OCI-LY3 (cell line): ENCODE measurements around the gene PIEZO2.

ENCODE experiments used
- H2AFZ ChIP-seq: fragments of 200-600, 300-600 bp; shearing (Covaris generic); 2 replicates; pipeline ENCODE4 v1.6.0; 2014; ENCODE audit warnings: antibody characterized with exemption, low read depth, low read length
- H3K27ac ChIP-seq: fragments of 200-600, 300-600 bp; sonication (generic); 2 replicates; pipeline ENCODE4 v1.5.1; 2014; ENCODE audit warnings: mild to moderate bottlenecking, low read length, moderate library complexity, mixed read lengths
- H3K27me3 ChIP-seq: fragments of 200-600, 300-600 bp; sonication (generic); 2 replicates; pipeline ENCODE4 v1.6.1; 2014; ENCODE audit warnings: low read depth, low read length, mixed read lengths
- H3K36me3 ChIP-seq: fragments of 200-600, 300-600 bp; sonication (generic); replicated peaks from 2 replicates; pipeline ENCODE3; 2014; ENCODE audit warnings: low read depth, low read length, mixed read lengths
- H3K4me1 ChIP-seq: fragments of 300-600, 200-600 bp; sonication (generic); 2 replicates; pipeline ENCODE4 v1.6.1; 2014; ENCODE audit warnings: low read length, mixed read lengths
- H3K4me2 ChIP-seq: fragments of 200-600, 300-600 bp; sonication (generic); 2 replicates; pipeline ENCODE4 v1.6.1; 2014; ENCODE audit warnings: low read length, mixed read lengths
- H3K4me3 ChIP-seq: fragments of 300-600, 200-600 bp; sonication (generic); 2 replicates; pipeline ENCODE4 v1.5.1; 2014; ENCODE audit warnings: antibody characterized with exemption, mild to moderate bottlenecking, low read length, moderate library complexity
- H3K79me2 ChIP-seq: fragments of 300-600, 200-600 bp; shearing (Covaris generic); 2 replicates; pipeline ENCODE4 v1.6.1; 2014; ENCODE audit warnings: mild to moderate bottlenecking, low read length, mixed read lengths
- H3K9ac ChIP-seq: fragments of 300-600, 200-600 bp; shearing (Covaris generic); 2 replicates; pipeline ENCODE4 v1.6.0; 2014; ENCODE audit warnings: mild to moderate bottlenecking, low read length, moderate library complexity
- H3K9me3 ChIP-seq: fragments of 200-600, 300-600 bp; shearing (Covaris generic); 2 replicates; pipeline ENCODE4 v1.6.1; 2014; ENCODE audit warnings: low read length, mixed read lengths; ENCODE audit not compliant: insufficient read depth
- H4K20me1 ChIP-seq: fragments of 200-600, 300-600 bp; sonication (generic); 2 replicates; pipeline ENCODE4 v1.6.1; 2016; ENCODE audit warnings: low read length, mixed read lengths; ENCODE audit not compliant: insufficient read depth
- EZH2phosphoT487 ChIP-seq: fragments of 200-600 bp; shearing (Covaris generic); IDR thresholded peaks from 2 replicates; pipeline ENCODE4 v1.6.1; 2018; ENCODE audit warnings: antibody characterized with exemption, mixed run types, low read depth
- TF ChIP-seq, protein P1 (sequence below): fragments of 200-600, 300-600 bp; sonication (generic); IDR thresholded peaks from 2 replicates; pipeline ENCODE4 v1.5.1; 2014; ENCODE audit warnings: antibody characterized with exemption, low read length, low read depth

Gene PIEZO2

DNA sequence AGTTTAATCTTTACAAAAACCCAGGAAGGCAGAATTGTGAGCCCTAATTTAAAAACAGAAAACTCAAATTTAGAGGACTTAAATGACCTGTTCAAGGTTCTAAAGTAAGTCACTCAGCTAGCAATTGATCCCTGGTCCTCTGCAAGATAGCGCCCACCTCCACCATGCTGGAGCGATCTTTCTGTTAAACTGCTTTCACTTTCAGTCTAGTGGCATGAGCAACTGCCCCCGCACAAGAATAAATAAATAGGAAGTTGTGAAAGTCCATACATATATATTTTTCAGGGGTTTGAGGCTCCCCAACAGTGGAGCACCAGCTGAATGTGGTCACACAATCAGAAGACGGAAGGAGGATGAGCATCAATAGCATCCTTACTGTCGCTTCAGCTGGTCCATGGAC lies 405.6 kb downstream of the PIEZO2 start:
- no peaks in the 10 kb centered on the region for H3K4me1 ChIP-seq
- TF ChIP-seq, protein P1, sequence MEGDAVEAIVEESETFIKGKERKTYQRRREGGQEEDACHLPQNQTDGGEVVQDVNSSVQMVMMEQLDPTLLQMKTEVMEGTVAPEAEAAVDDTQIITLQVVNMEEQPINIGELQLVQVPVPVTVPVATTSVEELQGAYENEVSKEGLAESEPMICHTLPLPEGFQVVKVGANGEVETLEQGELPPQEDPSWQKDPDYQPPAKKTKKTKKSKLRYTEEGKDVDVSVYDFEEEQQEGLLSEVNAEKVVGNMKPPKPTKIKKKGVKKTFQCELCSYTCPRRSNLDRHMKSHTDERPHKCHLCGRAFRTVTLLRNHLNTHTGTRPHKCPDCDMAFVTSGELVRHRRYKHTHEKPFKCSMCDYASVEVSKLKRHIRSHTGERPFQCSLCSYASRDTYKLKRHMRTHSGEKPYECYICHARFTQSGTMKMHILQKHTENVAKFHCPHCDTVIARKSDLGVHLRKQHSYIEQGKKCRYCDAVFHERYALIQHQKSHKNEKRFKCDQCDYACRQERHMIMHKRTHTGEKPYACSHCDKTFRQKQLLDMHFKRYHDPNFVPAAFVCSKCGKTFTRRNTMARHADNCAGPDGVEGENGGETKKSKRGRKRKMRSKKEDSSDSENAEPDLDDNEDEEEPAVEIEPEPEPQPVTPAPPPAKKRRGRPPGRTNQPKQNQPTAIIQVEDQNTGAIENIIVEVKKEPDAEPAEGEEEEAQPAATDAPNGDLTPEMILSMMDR: no peak
- TF ChIP-seq EZH2phosphoT487: no peak
- H4K20me1 ChIP-seq: no peaks in the 10 kb centered on the region
- H3K36me3 ChIP-seq: no peaks in the 10 kb centered on the region
- no peak overlapping the region for H3K27ac ChIP-seq
- H3K4me3 ChIP-seq: no peak overlapping the region
- H3K9ac ChIP-seq: no peak overlapping the region
- no peak overlapping the region for H2AFZ ChIP-seq
- no peaks in the 10 kb centered on the region for H3K79me2 ChIP-seq
- H3K27me3 ChIP-seq: no peaks in the 10 kb centered on the region; the same call in 1 of the 2 replicates
- H3K9me3 ChIP-seq: no peaks in the 10 kb centered on the region
- no peak overlapping the region for H3K4me2 ChIP-seq

- Histone ChIP-seq H3K4me1 (no peaks in the 10 kb centered on the region), H3K36me3 (no peaks in the 10 kb centered on the region), H4K20me1 (no peaks in the 10 kb centered on the region), H2AFZ (no peak overlapping the region), H3K4me3 (no peak overlapping the region), H3K9ac (no peak overlapping the region), H3K27ac (no peak overlapping the region), H3K79me2 (no peaks in the 10 kb centered on the region), H3K4me2 (no peak overlapping the region), H3K9me3 (no peaks in the 10 kb centered on the region), H3K27me3 (no peaks in the 10 kb centered on the region)
- TF ChIP-seq, protein P1: no peak
- no peak for TF ChIP-seq EZH2phosphoT487
These were observed 410.2 kb downstream of the PIEZO2 start for GRCh38 chr18:10739152-10739551.

DNA sequence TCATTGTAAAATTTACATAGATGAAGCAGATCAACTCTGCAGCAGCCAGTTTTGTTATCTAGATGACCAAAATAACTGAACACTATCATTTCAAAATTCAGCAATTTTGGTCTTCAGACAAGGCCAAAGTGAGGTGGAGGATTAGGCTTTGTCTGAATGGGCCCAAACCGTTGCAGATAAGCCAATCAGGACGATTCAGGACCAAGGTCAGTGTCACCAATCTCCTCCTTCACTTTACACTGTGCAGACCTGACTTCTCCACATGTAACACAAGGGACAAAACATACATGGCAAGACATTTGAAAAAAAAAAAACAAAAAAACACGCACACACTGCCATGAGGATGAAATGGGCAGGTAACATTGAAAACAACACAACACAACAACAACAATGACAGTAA lies 412.4 kb downstream of the PIEZO2 start:
- Histone ChIP-seq H3K9ac (no peak overlapping the region), H3K9me3 (no peaks in the 10 kb centered on the region), H3K4me2 (no peak overlapping the region), H3K4me1 (no peaks in the 10 kb centered on the region), H3K4me3 (no peak overlapping the region), H3K27ac (no peak overlapping the region), H3K27me3 (no peaks in the 10 kb centered on the region), H2AFZ (no peak overlapping the region), H3K36me3 (no peaks in the 10 kb centered on the region), H4K20me1 (no peaks in the 10 kb centered on the region), H3K79me2 (no peaks in the 10 kb centered on the region)
- TF ChIP-seq, protein P1: no peak
- no peak for TF ChIP-seq EZH2phosphoT487

GRCh38 chr18:10732990-10733389 lies 416.4 kb downstream of the PIEZO2 start:
- Histone ChIP-seq H3K27me3 (no peaks in the 10 kb centered on the region), H3K36me3 (no peaks in the 10 kb centered on the region), H3K9ac (no peak overlapping the region), H4K20me1 (no peaks in the 10 kb centered on the region), H3K79me2 (no peaks in the 10 kb centered on the region), H3K27ac (no peak overlapping the region), H3K4me3 (no peak overlapping the region), H3K9me3 (no peaks in the 10 kb centered on the region), H3K4me2 (no peak overlapping the region), H2AFZ (no peak overlapping the region), H3K4me1 (no peaks in the 10 kb centered on the region)
- TF ChIP-seq, protein P1: no peak
- TF ChIP-seq EZH2phosphoT487: no peak
